Activated CD4-positive, alpha-beta T cell treated with anti-CD3 and anti-CD28 coated beads for 24 hours (primary cell): ENCODE measurements around the gene ZMIZ1.

Experiments used
- DNase-seq, 2 donors: peaks; one replicate each; pipeline ENCODE4 v3.0.0-alpha.2; 2020; ENCODE audit warnings: low read depth in 2 of 2

ZMIZ1 gene

DNA sequence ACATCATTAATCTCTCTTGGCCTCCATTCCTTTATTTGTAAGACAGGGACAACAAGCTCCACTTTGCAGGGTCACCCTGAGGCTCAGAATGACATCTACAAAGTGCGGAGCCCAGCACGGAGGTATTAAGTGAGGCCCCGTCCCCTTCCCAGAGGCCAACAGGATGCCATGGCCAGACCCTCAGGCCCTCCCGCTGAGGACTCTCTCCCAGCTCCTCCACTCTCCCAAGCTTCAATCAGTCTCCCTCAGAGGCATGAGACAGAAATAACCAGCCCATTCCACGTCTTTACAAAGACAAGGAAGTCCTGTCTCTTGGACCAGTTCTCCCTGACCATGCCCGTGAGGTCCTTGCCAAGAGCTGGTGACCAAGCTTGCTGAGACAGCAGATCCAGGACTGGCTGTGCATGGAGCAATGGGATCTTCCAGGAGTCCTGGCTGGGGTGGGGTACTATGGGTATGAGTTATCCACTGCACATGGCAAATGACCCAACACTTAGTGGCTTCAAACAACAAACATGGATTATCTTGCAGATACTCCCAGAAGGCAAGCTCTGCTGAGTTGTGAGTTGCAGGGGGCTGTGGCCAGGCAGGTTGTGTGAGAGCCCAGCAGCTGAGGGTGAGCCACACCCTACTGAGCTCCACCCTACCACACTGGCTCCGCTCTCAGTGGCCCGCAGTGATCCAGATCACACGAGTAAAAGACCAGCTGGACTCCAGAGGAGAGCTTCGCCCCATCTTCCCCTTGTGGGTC is 274.2 kb downstream of the ZMIZ1 start:
- DNase-seq, result no peak

DNA sequence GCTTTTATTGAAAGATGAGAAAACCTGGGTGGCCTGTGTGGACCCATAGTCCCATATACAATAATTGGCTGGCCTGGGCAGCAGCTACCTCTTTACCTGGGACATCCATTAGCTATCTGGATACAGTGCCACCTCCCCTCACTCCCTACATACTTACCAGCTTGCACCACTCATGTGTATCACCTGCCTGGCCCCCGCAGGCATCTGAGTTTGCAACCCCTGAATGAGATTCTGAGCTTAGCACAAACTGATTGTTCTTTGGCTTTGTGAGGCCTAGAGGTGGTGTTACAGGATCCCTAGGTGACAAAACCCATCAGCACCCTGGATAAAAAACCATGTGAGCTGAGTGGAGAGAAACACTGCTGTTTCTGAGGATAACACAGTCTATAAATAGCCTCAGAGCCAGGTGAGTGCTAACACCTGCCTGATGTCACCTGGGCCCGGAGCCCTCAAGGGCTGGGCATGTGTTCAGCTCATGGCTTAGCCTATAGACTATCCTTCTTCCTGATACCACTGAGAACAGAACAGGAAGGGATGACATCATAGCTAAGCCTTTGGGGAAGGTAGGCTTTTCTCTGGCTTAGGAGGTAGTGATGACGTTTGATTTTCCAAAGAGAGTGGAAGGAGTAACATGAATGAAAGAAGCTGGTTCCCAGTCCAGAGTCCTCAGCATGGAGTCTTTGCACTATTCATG is 275.9 kb downstream of the ZMIZ1 start:
- no peak for DNase-seq

DNA sequence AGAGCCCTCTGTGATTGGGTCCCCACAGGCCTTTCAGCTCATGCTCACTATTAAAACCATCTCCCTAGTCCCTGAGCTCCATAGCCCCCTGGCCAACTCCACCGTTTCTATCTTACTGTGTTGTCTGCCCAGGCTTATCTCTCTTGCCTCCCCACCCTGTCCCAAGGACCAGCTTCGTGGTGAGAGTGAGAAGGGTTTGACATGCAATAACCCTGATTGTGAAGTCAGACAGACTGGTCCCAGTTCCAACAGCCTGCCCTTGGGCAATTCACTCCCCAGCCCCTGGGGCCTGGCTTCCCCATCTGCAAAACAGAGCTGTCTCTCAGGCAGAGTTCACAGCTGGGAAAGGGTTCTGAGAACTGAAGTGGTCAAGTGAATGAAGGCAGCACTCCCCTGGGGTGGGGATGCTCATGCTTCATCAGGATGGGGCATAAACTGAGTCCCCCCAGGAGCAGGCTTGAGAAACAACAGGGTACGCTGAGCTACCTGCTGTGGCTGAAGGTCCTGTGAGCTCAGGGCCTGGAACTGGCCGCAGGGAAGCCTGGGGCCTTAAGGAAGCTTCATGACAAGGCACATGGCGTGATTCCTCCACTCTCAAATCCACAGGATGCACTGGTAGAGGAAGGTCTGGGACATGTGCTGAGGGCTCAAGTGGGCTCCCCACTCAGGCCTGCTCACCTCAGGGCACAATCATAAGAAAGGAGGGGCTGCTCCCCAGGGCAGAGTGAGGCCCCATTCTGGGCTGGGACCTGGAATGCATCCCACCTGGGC is 276.7 kb downstream of the ZMIZ1 start:
- no peak for DNase-seq

DNA sequence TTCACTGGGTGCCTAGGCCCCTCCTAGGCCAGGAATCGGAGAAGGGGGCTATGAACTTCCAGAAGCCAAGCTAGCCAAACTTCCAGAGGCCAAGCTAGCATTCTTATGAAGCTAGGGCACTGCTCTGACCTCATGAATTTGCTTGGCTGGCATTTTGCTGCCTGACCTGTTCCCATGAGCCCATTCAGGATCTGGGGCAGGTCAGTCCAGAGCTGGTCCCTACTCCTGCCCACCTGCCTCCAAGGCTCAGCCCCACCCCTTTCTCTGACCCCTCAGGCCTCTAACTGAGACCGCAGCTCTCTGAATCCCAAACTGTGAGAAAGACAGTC is 277.2 kb downstream of the ZMIZ1 start:
- no peak for DNase-seq

DNA sequence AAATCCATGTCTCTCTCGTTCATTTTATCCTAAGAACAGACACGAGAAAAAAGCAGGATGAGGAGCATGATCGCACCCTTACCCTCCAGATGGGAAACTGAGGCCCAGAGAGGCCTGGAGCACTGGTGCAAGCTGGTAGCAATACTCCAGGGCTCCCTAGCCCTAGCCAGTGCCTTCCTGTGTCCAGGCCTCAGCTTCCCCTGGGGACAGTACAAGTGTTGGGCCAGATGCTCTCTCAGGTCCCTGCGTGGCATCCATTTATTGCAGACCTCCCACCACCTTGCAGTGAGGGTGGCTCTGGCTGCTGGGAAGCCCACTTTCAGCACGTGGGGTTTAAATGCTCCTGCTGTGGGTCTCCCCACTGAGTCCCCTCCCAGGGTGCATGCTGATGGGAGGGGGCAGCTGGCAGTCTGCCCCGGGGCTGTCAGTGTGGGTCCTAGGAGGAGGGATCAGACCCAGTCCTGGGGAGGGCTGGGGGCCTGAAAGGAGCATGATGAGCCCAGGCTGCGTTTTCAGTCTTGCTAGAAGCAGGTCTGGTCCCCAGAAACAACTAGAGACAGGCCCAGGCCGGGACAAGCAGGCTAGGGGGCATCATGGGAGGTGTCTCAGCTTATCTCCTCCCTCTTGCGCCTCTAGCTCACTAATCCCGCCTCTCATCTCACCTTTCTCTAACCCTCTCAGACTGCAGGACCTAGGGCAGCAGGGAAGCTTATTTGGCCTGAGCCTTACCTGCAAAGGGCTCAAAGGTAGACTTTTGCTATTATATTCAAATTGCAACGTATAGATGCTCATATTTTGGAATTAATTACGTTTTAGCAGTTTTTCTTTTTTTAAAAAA is 277.8 kb downstream of the ZMIZ1 start:
- DNase-seq, result no peak

DNA sequence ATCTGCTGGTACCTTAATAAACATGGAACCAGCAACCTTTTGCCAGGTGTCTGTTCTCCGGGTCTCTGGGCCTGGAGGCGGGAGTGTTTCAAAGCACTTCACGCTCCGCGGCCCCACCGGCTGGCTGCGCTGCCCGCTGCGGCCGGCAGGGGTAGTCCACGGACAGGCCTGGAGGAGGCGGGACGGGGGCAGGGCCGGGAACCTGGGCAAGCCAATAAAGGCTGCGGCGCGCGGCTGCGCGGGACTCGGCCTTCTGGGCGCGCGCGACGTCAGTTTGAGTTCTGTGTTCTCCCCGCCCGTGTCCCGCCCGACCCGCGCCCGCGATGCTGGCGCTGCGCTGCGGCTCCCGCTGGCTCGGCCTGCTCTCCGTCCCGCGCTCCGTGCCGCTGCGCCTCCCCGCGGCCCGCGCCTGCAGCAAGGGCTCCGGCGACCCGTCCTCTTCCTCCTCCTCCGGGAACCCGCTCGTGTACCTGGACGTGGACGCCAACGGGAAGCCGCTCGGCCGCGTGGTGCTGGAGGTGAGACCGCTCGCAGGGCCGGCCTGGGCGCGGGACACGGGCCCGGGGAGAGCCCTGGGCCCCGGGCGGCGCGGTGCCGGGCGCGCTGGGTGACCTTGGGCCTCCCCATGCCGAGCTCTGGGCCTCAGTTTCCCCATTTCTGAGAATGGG is 278.6 kb downstream of the ZMIZ1 start, which contains the start of gene PPIF:
Gene PPIF (plus strand): TSS at position 244 of the 668 bp plus-strand sequence. CDS start 80 bp downstream, at position 324.
- DNase-seq, result peak; percentile 92 to 95

DNA sequence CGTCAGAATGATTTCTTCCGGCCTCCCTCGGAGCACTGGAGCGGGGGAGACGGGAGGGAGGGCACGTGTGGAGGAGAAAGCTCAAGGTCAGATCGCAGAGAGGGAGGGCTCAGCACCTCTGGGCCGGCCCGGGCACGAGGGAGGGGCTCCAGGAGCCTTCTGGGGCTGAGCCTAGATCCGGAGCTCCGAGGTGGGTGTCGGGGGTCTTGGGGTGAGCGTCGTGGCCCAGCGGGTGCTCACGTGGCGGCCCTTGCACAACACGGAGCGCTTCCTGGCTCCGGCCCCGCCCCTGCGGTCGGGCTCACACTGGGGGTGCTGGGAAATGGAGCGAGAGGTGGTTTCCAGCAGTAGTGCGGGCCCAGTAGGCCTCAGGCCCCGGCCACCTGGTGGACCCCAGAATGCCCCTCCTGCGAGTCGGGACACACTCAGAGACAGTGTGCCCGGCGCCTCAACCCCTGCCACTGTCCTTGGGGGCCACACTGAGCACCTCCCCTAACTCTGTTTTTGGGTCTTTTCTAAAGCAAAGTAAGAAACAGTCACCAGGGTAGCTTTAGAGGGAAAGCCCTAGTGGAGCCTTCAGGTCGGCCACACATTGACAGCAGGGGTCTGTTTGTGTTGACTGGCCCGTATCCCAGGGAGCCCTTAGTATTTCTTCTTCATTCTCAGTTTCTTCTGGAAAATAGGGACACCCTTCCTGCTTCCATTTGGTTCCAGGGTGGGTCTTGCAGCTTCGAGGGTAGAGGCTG is 279.3 kb downstream of the ZMIZ1 start:
- DNase-seq, result peak; percentile 57 to 70

DNA sequence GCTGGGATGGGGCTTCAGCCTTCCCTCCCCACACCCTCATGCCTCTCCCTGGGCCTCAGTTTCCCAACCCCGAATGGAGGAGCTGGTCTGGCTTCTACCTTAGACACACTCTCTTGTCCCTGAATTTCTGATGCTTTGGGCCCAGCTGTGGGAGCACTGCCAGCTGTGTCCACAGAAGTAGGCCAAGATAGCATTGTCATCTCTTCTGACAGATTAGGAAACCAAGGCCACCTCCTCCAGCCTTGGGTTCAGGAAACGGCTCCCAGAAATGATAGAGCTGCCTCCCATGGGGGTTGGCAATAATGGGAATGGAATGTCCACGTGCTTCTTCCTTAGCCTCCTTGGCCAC is 279.8 kb downstream of the ZMIZ1 start:
- DNase-seq, result no peak

DNA sequence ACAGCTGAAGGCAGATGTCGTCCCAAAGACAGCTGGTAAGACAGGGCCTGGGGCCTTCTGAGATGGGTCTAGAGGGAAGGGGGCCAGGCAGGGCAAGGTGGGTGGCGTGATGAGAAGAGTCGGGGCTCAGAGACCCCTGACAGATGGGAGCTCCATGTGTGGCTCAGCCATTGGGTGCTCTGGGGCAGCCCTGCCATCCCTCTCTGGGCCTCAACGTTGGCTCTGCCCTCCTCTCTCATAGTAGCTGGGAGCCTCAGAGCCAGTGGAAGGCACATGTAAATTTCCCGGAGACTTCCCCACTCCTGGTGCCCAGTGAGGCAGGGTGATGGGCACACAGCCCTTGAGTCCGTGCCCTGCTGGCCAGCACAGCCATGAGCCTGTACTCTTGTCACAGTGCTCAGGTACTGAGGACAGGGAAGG is 280.3 kb downstream of the ZMIZ1 start:
- DNase-seq, result no peak

DNA sequence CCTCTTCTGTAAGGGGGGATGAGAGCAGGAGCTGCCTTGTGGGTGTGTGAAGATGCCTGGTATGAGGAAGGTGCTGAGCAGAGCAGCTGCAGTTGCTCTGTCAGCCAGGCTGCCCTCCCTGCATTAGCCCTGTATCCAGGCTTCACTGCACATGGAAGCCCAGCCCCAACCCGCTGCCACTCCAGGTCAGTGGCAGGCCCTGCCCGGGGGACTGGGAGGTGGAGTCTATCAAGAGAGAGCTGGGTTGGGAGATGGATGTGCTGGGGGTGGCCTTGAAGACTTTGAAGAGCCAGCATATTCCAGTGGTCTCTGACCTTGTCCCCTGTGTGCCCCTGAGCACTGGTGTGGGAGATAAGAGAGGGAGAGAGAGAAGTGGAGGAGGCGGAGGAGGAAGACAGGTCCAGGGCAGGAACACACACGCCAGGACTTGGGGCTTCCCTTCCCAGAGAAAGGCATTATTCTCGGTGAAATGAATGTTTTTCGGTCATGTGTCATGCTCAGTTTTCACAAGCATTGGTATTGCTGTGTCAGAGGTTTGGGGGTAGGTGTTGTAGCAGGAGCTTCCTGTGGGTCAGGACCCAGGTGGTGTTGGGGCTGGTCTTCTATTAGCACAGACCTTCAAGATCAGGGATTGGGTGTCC is 281.1 kb downstream of the ZMIZ1 start:
- no peak for DNase-seq

DNA sequence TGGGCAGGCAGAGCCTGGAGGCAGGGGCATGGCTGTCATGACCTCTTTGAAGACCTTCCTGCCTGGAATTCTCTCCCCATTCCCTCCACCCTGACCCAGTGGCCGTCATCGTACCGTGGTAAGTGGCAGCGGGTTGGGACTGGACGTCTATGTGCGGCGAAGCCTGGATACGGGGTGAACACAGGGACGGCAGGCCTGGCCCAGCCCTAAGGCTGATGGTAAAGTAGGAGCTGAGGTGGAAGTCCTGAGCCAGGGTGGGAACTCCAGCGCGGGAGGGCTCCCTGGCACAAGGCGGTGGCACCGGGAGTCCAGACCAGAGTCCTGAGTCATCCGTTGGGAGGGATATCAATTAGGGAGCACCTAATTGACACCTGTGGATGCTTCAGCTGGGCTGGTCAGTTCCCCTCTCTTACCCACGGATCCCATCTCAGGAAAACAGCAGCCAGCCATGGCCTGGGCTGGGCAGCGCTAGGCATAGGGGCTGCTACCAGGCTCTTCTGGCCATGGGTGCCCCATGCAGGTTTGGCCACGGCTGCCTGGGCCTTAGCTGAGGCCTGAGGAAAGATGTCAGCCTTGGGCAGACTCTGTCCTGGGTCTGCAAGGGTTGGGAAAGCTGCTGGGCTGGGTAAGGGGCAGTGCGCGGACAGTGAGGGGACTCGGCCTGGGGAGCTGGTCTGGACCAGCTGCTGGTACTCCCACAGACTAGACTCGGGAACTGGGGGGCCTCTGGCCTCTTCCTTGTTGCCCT is 281.8 kb downstream of the ZMIZ1 start:
- no peak for DNase-seq

DNA sequence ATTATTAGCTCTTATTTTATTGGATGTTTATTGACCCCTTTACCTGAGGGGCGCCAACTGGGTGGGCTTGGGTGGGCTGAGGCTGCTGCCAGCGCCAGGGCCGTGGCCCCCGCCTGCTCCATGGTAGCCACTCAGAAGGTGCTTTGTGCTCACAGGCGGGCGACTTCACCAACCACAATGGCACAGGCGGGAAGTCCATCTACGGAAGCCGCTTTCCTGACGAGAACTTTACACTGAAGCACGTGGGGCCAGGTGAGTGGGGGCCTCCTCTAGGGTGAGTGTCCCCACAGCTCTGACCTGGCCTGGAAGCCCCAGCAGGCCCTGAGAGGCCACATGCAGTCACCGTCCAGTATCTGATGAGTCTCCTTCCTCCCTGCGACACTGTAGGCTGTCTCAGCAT is 282.6 kb downstream of the ZMIZ1 start:
- DNase-seq, result no peak

DNA sequence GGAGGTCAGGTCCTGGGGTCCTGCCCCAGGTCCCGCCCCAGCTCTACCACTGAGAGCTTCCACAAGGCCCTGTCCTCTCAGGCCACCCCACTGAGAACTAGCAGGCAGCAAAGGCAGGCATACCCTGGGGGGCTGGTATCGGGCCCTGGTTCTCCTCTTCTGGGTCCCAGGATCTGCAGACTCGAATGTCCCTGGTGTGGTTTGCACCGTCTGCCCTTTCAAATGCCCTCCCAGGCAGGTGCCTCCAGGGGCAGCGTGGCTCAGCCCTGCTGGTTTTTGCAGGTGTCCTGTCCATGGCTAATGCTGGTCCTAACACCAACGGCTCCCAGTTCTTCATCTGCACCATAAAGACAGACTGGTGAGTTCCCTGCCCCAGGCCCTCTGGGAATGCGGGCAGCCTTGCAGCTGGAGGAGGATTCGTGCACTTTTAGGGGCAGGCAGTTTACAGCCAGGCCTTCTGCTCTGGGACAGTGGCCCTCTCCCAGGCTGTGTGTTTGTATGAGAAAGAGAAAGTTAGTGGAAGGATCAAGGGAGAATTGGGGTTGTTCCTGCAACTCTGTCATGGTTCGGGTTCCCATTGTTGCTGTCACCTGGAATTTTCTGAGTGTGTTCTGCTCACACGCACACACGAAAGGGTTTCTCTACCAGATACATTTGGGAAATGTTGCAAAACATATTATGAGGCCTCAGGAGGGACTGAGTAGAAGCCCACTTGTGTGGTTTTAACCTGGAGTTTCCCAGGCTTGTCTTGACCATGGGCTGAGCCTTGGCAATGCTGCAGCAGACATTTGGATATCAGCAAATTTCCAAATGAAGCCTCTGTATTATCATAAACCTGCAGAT is 283.5 kb downstream of the ZMIZ1 start:
- no peak for DNase-seq

DNA sequence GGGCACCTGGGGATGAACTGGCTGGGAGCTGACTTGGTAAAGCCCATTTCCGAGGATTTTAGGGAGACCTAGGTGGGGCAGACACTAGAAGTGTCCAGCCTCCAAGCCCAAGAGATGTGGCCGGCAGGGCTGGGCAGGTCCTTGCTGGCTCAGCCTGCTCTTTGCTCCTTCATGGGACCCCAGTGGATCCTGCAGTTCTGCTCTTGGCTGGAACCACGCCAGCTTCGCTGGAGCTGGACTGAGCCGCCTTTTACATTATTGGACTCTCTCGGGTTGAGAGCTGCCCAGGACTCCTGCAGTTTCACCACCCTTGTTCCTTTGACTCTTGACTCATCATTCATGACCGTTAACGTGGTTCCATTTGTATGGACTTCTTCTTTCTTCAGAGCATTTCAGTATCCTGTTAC is 284.2 kb downstream of the ZMIZ1 start:
- DNase-seq, result no peak

DNA sequence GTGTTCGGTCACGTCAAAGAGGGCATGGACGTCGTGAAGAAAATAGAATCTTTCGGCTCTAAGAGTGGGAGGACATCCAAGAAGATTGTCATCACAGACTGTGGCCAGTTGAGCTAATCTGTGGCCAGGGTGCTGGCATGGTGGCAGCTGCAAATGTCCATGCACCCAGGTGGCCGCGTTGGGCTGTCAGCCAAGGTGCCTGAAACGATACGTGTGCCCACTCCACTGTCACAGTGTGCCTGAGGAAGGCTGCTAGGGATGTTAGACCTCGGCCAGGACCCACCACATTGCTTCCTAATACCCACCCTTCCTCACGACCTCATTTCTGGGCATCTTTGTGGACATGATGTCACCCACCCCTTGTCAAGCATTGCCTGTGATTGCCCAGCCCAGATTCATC is 285.0 kb downstream of the ZMIZ1 start:
- no peak for DNase-seq

DNA sequence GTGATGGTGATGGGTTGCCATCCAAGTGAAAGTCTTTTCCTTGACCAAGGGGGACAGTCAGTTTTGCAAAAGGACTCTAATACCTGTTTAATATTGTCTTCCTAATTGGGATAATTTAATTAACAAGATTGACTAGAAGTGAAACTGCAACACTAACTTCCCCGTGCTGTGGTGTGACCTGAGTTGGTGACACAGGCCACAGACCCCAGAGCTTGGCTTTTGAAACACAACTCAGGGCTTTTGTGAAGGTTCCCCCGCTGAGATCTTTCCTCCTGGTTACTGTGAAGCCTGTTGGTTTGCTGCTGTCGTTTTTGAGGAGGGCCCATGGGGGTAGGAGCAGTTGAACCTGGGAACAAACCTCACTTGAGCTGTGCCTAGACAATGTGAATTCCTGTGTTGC is 285.4 kb downstream of the ZMIZ1 start:
- DNase-seq, result no peak

DNA sequence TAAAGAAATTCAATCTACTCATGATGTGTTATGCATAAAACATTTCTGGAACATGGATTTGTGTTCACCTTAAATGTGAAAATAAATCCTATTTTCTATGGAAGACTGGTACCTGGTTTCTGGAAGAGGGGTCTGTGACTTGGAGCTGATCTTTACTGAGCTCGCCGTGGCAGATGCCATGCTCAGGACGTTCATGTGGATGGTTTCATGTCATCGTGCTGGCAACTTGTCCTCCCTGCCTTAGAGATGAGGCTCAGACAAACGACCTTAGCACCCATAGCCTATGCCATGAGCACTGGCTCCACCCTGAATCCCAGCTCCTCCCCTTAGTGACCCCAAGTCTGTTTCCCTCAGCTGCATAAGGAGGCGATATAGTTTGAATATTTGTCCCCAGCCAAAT is 285.8 kb downstream of the ZMIZ1 start:
- DNase-seq, result no peak

DNA sequence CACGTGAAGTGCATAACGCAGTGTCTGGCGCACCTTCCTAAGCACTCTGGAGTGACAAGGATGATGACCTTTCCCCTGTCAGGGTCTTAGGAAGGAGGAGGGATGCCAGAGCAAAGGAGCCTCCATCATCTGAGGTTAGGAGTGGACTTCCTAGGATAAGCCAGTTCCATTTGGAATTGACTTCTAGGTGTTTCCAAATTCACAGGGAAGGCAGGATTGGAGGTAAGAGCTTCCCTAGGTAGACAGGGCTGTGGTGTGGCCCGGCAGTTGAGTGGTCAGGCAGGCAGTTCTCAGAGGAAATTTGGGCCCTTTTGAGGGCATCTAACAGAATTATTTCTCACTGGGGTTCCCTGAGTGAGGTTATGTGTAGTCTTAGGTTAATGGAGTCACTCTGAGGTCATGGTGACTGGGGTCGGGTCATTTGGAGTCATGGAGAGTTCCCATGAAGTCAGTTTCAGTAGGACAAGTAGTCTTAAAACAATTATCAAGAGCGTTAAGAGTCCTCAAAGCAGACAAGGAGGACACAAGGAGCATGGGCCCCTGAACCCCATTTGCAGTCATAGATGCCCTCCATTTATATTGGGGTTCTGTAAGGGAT is 286.8 kb downstream of the ZMIZ1 start:
- no peak for DNase-seq
